HG02610 (cell line): ENCODE measurements around the gene APC2.
"Not testable (repeated sequence)": the region's sequence is repeated elsewhere in the genome, so short reads cannot be mapped to it uniquely, and the experiment has no call there.

Source experiments
- ATAC-seq: cut with Tn5 transposase; IDR thresholded peaks from one replicate; pipeline ENCODE4 v1.9.1; 2021; ENCODE audit warnings: mild to moderate bottlenecking, moderate library complexity; ENCODE audit not compliant: unreplicated experiment

The APC2 gene

GRCh38 chr19:1412323-1412923 is 37.5 kb upstream of the APC2 start:
- no peak for ATAC-seq

DNA sequence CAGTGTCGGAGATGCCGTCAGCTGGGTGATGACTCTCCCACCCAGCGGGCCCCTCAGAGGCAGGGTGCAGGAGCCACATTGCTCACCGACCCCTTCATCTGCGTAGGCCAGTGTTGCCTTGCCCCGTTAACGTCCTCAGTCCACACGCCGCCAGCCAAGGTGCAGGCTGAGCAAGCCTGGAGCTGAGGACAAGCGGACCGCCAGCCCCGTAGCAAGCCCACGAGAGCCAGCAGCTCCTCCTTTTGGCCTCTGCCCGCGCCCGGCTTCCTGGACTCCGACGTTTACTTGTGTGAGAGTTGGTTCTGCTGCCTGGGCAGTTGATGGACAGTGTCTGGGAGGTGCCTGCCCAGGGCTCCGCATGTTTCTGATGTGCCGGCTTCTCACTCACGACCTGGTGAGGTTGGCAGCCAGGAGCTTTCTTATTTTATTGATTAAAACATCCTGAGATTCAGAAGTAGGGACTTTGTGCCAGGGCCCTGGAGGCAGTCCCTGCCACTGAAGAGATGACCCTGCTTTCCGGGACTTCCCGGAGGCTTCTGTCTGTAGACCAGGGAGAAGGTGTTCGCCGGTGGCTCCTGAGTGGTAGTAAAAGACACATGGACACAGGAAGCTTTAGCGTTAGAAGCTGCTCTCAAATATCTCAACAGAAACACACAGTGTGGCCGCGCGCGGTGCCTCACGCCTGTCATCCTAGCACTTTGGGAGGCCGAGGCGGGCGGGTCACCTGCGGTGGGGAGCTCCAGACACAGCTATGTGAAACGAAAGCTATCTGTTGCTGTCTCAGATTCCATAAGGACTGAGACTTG is 36.7 kb upstream of the APC2 start:
- no peak for ATAC-seq

GRCh38 chr19:1416014-1416841 is 33.7 kb upstream of the APC2 start:
- no peak for ATAC-seq

- no peak for ATAC-seq
Observed at GRCh38 chr19:1417145-1417544, 32.8 kb upstream of the APC2 start.

GRCh38 chr19:1417681-1418495 is 32.0 kb upstream of the APC2 start:
- ATAC-seq = no peak

- ATAC-seq = no peak
Observed at GRCh38 chr19:1418496-1418775, 31.5 kb upstream of the APC2 start.

- ATAC-seq = no peak
Observed at GRCh38 chr19:1418951-1419738, 30.8 kb upstream of the APC2 start.

DNA sequence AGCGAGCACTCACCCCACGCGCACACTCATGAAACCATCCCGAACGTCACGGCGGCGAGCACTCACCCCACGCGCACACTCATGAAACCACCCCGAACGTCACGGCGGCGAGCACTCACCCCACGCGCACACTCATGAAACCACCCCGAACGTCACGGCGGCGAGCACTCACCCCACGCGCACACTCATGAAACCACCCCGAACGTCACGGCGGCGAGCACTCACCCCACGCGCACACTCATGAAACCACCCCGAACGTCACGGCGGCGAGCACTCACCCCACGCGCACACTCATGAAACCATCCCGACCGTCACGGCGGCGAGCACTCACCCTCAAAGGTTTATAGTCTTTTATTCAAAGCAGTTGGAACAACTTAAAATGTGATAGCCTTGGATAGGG is 29.8 kb upstream of the APC2 start:
- not testable (repeated sequence) for ATAC-seq

GRCh38 chr19:1420590-1420989 is 29.3 kb upstream of the APC2 start:
- ATAC-seq = no peak

DNA sequence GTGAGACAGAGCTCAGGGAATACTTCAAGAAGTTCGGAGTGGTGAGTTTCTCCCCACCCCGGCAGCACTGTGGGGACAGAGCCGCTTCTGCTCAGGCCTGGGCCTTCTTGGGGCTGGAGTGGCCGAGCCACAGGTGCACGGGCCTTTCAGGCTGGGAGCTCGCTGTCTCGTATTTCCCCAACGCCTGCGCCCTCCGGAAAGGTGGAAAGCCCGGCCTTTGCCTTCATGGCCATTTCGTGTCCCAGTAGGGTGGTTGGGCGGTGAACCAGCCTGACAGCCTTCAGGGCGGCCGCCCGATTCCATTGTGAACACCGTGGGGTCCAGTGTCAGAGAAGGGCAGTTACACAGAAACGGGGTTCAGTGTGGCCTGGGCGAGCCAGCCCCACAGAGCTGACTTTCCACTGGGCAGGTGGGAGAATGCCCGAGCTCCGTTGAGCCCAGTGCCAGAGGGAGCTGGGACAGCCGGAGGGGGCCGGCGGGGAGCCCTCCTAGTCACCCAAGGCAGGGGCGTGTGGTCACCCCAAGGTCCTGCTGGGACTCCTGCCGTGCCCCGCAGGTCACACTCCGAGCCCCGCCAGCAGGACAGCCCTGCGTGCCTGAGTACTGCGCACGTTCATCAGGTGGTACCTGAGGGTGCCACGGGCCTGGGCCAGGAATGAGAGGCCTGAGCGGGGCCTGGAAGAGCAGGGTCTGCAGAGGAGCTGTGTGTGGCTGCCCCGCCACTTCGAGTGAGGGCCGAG is 28.5 kb upstream of the APC2 start:
- no peak for ATAC-seq

GRCh38 chr19:1421958-1422305 is 28.0 kb upstream of the APC2 start:
- ATAC-seq = no peak

GRCh38 chr19:1422360-1422759 is 27.6 kb upstream of the APC2 start:
- ATAC-seq = no peak

DNA sequence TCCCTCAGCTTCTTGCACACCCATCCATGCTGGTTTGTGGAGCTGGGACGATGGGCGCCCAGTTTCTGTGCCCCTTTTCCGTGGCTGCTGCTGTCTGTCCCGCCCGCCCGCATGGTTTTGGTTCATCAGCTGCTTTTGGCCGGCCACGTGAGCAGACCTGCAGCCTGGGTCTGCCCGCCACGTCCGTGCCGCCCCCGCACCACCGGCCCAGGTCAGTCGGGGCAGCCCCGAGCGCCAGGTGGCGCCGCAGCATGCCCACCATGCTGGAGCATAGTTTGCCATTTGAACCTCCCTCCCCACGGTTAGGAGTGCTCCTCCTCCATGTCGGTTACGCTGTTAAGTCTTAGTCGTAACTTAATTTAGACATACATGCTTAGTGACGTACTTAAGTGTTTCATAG is 27.0 kb upstream of the APC2 start:
- no peak for ATAC-seq

DNA sequence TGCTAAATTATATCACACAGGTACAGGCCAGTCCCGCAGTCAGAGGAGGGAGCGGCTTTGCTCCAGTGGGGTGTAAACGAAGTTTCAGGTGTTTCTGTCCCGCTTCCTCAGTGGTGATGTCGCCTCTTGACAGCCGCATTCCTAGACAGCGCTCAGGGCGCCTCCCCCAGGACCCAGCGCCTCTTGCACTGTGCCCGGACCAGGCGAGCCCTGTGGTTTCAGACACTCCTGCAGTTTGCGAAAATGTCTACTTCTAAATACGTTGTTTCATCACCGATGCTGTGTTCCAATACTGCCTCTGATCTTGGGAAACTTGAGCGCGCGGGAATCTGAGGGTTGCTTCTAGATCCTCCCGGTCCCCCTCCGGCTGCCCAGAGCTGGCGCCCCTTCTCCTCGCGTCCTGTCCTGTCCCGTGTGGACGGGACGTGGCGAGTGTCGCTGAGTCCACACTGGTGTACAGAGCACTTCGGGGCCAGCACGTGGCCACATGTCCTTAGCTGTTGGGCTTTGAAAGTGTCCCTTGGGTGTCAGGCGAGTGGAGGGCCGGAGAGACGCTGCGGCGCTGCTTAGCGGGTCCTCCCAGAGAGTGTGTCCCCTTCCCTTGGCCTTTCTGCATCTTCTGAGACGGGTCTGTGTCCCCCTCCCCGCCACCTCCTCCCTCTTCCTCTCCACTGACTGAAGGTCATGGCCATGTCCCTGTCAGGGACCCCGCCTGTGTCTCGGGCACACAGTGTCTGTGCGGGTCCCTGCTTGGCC is 26.3 kb upstream of the APC2 start:
- ATAC-seq = no peak

DNA sequence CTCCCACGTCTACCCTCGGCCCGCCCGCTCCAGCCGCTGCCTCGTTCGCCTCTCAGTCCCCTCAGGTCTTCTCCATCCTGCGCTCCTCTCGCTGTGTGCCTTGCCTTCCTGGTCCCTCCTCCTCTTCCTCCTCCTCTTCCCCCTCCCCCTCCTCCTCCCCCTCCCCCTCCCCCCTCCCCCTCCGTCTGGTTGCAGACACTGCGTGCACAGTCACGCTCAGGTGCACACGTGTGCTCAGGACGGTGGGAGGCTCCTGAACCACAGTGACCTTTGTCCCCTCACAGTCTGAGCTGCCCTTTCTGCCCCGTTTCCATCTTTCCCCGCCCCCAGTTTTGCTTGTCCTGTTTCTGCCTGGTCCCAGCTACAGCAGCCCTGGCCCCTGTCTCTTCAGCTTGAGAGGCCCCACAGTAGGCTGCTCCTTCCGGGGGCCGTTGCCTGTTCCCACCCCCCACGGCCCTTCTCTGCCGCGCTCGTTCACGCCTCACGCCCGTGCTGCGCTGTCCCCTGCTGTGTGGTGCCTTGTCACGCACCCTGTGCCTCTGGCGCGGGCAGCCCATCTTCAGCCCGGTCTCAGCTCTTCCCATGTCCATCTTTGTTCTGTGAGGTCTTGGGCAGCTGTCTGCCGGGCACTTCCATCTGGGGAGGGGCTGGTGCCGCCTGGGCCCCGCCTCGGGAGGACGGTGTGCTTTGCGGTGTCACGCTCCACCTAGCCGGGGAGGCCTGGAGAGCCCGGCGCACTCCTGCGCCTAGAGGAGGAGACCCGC is 25.5 kb upstream of the APC2 start:
- ATAC-seq = no peak

- ATAC-seq = no peak
Observed at GRCh38 chr19:1425102-1425837, 24.7 kb upstream of the APC2 start.

DNA sequence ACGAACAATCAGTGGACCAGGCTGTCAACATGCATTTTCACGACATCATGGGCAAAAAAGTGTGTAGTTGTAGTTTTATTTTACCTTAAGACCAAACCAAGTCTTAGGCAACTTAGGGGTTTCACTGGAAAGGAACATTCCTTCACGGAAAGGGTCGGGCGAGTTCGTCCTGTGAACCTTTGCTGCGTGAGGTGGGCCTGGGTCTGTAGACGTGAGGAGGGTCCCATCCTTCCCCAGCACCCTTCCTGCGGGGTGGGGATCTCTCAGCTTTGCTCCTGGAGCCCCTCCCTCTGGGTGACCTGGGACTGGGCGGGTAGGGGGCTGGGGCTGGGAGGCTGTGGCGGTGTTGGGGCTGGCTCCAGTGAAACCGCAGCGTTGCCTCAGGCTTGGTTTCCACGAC is 24.0 kb upstream of the APC2 start:
- ATAC-seq = no peak

GRCh38 chr19:1426736-1427135 is 23.2 kb upstream of the APC2 start:
- no peak for ATAC-seq
